Neutrophil (primary cell): Measurements from ENCODE around the gene YIPF5.
A peak's percentile ranks its signal among the peaks of the same experiment; 100 is the strongest.

Experiments
- H3K27ac ChIP-seq: fragments of 200-600 bp; sonication (generic); 2 replicates; pipeline ENCODE4 v1.5.1; 2016; ENCODE audit warnings: mild to moderate bottlenecking, moderate library complexity
- H3K27me3 ChIP-seq: fragments of 200-600 bp; sonication (generic); 2 replicates; pipeline ENCODE4 v1.6.0; 2016; ENCODE audit warnings: mild to moderate bottlenecking
- H3K36me3 ChIP-seq: fragments of 200-600 bp; sonication (generic); 2 replicates; pipeline ENCODE4 v1.5.1; 2017
- H3K4me1 ChIP-seq, 2 experiments: fragments of 200-600 bp in 1 of 2; sonication (generic) in 1 of 2; 1 replicate in 1 of 2; 2 replicates in 1 of 2; pipeline versions ENCODE4 v1.5.1 to v1.6.1; 2013 to 2016; ENCODE audit warnings: low read depth in 1 of 2, low read length in 1 of 2, mild to moderate bottlenecking in 1 of 2, moderate library complexity in 1 of 2; ENCODE audit not compliant: control insufficient read depth in 1 of 2, insufficient read depth in 1 of 2
- H3K4me3 ChIP-seq, 2 experiments: fragments of 200-600 bp in 1 of 2; sonication (generic) in 1 of 2; 1 replicate in 1 of 2; 2 replicates in 1 of 2; pipeline ENCODE4 v1.5.1; 2013 to 2016; ENCODE audit warnings: low read depth in 1 of 2, low read length in 1 of 2, mild to moderate bottlenecking in 1 of 2, moderate library complexity in 1 of 2
- H3K9me3 ChIP-seq: fragments of 200-600 bp; sonication (generic); 2 replicates; pipeline ENCODE4 v1.5.1; 2016
- CTCF ChIP-seq: fragments of 200-600 bp; sonication (generic); IDR thresholded peaks from 2 replicates; pipeline ENCODE4 v1.5.1; 2016; ENCODE audit warnings: antibody characterized with exemption

Gene YIPF5

DNA sequence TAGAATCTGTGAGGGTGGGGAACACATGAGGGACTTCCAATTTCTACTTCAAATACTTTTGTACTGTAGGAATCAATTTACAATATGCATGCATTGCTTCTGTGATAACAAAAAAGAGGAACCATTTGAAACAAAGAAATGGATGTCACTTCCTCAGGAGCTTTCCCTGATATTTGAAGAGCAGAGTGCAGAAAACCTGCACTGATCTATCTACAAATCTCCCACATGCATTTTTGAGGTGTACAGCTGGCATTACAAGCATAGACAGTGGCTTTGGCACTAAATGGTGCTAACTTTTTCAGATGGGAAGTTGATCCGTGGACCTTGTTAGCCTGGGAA lies 27.7 kb downstream of the YIPF5 start:
- TF ChIP-seq CTCF, result no peak
- peak overlapping the region; percentile 59 for H3K27ac ChIP-seq

DNA sequence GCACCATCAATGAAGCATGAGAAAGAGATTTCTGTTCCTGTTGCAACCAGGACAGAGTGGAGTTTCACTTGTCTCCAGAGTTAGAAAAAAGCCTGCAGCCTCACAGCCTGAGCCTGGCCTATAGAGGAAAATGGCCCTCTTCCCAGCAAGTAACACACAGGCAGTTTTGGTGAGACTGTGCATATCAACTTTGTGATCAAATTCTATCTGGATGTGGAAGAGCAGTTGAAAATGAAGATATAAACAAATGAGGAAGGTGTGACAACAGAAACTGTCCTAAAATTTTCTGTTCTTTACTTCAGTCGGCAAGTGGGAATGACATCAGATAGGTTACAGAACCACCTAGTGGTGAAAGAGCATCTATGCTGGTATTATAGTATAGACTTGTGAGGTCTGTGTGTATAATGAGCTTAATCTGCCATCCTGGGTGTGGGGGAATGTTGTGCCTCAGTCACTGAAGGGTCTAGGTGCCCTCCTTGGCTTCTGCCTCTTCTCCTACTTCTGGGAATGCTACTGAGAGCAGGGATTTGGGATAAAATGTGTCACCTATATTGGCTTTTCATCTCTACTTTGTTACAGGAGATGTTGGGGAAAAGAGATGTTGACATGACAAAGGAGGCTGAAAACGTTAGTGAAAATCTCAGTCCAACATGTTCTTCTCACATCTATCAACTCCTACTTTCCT lies 28.2 kb downstream of the YIPF5 start:
- peak overlapping the region; percentile 59 for H3K27ac ChIP-seq
- no peak for TF ChIP-seq CTCF
- H3K27me3 ChIP-seq, result peaks cover under 1% of the 10 kb centered on the region

More for the DNA sequence above, 27.7 kb downstream of the YIPF5 start:
- Histone ChIP-seq H3K4me1 (peaks cover 26 to 37% of the 10 kb centered on the region in 2 experiments), H3K4me3 (no peak overlapping the region), H3K9me3 (no peaks in the 10 kb centered on the region), H3K36me3 (no peaks in the 10 kb centered on the region), H3K27me3 (peaks cover 6% of the 10 kb centered on the region)

DNA sequence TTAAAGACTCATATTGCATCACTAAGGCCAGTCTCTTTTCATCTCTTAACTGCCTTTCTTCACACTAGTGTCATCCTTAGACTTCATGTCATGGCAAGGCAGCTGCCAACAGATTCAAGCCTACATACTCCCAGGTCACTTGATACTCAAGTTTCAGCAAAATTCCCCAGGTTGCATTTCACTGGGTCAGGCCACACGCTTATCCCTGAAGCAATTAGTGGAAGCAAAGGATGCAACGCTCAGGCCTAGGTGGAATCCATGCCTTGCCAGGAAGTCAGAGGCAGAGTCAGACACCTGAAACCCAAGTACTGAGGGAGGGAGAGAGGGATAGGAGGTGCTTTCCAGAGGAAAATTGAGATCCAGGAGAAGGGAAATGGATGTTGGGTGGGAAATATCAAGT lies 28.9 kb downstream of the YIPF5 start:
- Histone ChIP-seq H3K27me3 (no peaks in the 10 kb centered on the region), H3K27ac (no peak overlapping the region), H3K9me3 (no peaks in the 10 kb centered on the region), H3K4me3 (no peak overlapping the region), H3K4me1 (peaks cover 27 to 37% of the 10 kb centered on the region in 2 experiments), H3K36me3 (no peaks in the 10 kb centered on the region)
- no peak for TF ChIP-seq CTCF

More for the DNA sequence above, 28.2 kb downstream of the YIPF5 start:
- Histone ChIP-seq H3K4me3 (no peak overlapping the region), H3K4me1 (peaks cover 26 to 37% of the 10 kb centered on the region in 2 experiments), H3K36me3 (no peaks in the 10 kb centered on the region), H3K9me3 (no peaks in the 10 kb centered on the region)

GRCh38 chr5:144139586-144139985 lies 30.9 kb downstream of the YIPF5 start:
- Histone ChIP-seq H3K27me3 (no peaks in the 10 kb centered on the region), H3K36me3 (no peaks in the 10 kb centered on the region), H3K9me3 (no peaks in the 10 kb centered on the region), H3K4me3 (no peak overlapping the region), H3K4me1 (peaks cover 36 to 49% of the 10 kb centered on the region in 2 experiments), H3K27ac (no peak overlapping the region)
- TF ChIP-seq CTCF, result no peak

- Histone ChIP-seq H3K27ac (peak overlapping the region; percentile 41), H3K4me3 (no peak overlapping the region), H3K9me3 (no peaks in the 10 kb centered on the region), H3K4me1 (peaks cover 47 to 56% of the 10 kb centered on the region in 2 experiments), H3K27me3 (no peaks in the 10 kb centered on the region), H3K36me3 (no peaks in the 10 kb centered on the region)
- TF ChIP-seq CTCF, result no peak
Observed at GRCh38 chr5:144135113-144135762, 35.2 kb downstream of the YIPF5 start.
